HUDEP-2 (cell line): ENCODE data around the gene EOMES.

Source experiments
- DNase-seq, 76 experiments: peaks; one replicate each; lab custom pipeline; 2025; ENCODE audit not compliant: unreplicated experiment in 76 of 76; lab: John Stamatoyannopoulos, UW

The EOMES gene

GRCh38 chr3:27720899-27721716, 1.0 kb downstream of the EOMES start:
- DNase-seq: no peak

GRCh38 chr3:27719314-27720003, 2.7 kb downstream of the EOMES start:
- DNase-seq: no peak

DNA sequence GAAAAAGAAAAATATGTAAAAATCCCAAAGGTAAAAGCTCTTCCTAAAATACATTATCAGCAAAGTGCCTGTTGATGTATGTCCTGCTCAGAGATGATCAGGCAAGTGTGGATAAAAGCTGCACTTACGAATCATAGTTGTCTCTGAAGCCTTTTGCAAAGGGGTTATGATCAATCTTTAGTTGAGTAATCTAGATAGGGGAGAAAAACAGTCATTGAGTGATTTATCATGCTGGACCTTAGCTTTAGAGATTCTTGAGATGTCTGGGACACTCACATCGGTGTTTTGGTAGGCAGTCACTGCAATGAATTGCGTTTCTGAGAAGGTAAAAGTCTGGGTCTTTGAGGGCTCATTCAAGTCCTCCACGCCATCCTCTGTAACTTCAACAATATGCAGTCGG, 3.7 kb downstream of the EOMES start:
- DNase-seq: no peak

GRCh38 chr3:27717200-27717852, 4.8 kb downstream of the EOMES start:
- DNase-seq: no peak

DNA sequence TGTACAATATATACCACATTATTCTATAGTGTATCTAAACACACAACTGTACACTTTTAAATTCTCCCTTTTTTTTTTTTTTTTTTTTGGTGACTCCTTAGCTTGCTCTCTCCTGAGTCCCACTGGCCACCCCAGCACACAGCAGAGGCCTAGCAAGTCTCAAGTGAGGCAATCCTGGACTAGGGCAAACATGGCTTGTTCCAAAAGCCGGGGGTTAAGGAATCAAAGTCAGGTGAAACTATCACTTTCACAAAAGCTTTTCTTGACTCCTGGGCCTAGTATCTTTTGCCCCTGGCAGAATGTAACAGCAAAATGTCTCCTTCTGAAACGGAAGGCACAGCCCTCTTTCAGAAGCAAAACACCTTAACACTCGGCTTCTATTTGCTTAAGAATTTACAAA, 5.8 kb downstream of the EOMES start:
- no peak for DNase-seq

DNA sequence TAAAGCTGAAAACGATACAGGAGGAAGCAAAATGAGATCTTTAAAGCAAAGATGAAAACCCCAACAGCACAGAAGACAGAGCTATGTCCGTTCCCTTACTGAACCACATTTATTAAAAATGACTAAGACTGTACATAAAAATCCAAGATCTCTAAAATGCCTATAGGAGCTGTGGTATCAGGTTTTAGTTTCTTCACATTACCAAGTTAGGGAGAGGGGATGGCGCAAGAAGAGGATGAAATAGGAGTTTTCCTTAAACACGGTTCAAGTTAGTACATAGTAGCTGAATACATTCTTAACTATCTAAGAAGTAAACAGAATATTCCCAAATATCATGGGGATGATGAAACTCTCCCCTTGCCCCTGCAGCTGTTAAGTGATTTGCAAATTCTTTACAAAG, 6.3 kb downstream of the EOMES start:
- DNase-seq: no peak

- DNase-seq: no peak
Observed at GRCh38 chr3:27715454-27715806, 6.7 kb downstream of the EOMES start.

DNA sequence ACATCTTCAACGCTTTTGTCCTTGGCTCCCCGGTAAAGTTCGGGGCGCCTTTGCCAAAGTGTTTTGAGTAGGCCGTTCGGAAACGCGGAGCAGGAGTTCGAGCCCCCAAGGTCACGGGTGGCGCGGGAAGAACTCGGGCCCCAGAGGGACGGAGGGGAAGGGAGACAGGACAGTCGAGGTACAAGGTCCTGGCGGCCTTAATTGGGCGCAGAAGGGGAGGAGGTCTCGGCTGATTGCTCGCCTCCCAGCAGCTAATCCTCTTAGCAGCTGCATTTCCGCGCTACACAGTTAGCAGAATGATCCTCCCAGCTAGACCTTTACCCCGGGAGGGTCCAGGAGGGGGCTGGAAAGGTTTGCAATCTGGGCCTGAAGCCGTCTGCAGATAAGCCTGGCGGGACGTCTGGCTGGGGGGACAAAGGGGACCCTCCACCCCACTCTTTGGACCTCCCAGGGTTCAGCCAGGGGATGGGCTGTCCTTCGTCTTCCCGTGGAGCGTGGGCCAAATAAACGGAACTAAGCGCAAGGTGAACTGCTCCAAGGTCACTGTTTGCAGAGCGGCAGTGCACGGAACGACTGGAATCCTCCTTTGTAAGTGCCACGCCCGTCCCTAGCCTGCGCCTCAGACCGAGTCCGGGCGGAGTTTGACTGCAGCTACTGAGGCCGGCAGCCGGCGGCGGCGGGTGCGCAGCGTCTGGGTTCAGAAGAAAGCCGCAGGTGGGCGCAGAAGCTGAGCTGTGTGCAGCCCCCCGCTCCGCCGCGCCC, 7.2 kb downstream of the EOMES start:
- peak in 2 of 76 experiments; percentile 7 to 14 for DNase-seq

GRCh38 chr3:27714146-27714526, 8.0 kb downstream of the EOMES start:
- DNase-seq: no peak

GRCh38 chr3:27713435-27714145, 8.5 kb downstream of the EOMES start:
- DNase-seq: no peak

- DNase-seq: no peak
Observed at GRCh38 chr3:27713078-27713423, 9.1 kb downstream of the EOMES start.

DNA sequence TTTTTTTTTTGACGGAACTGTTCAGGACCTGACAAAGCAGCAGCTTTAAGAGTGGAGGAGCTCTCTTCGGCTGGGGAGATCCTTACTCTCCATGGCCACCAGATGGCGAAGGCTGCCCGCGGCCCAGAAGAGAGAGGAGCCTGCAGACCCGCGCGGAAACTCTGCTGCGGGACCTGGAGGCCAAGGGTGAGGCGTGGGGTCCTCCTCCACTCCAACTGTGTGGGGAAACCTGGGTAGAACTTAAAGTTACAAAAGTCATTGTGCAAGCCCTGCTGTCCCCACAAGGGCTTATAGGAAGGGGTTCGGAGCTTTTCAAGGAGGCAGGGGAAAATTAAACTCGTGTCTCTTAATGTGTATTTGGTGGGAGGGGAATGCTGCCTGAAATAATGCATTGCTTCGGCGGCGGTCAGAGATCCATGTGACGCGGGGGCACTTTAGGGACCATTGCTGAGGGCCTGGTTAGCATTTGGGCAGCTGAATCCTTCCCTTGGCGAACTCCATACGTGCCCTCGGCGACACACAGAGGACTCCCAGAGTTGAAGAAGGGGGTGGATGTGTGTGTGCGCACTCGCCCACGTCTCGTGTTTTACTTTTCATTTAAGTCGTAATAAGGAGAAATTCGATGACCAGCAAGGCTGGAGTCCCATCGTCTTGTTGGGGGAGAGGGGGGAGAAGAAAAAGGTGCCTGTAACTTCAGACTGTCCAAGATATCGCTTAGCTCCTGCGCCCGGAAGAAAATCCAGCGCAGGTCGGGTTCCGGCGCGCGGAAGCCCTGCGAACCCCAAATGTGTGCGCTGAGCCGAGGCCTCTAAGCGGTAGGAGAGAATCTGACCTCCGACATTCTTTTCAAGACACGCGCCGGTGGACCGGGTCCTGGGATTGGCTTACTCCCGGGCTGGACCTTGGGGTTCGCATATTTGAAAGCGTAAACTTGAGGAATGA, 9.7 kb downstream of the EOMES start:
- peak in 53 of 76 experiments; percentile 1 to 57 (median 23) for DNase-seq

DNA sequence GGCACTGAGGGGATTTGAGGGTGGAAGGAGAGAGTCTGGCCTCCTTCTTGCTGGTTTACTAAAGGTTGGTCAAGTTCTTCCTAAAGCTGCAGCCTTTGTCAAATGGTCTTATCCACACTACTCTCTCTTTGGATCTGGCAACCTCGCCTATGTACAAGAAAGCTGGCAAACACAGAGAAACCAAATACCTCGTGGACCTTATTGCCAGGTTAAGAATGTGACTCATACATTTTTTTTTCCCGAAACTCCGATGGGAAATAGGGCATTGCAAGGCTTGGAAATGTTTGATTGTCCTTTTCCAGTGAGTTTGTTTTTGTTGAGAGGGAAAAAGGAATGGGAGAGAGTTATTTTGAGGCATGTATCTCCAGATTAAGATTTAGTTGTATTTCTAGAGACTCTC, 13.9 kb downstream of the EOMES start:
- no peak for DNase-seq

DNA sequence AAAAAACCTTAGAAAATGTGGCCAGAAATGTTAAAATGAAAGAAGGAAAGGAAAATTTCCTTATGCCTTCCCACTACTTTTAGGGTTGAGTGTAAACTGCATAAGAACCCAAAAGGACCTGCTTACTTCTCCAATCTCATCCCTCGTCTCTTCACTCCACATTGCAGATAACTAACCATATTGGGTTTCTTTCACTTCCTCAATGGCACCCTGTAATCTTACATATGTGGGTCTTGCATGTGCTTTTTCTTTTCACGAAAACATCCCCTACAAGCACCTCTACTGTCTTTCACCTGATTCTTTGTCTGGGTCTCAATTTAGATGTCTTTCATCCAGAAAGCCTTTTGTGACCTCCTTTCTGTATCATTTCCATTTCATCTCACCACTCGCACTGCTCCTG, 23.1 kb downstream of the EOMES start:
- DNase-seq: no peak

DNA sequence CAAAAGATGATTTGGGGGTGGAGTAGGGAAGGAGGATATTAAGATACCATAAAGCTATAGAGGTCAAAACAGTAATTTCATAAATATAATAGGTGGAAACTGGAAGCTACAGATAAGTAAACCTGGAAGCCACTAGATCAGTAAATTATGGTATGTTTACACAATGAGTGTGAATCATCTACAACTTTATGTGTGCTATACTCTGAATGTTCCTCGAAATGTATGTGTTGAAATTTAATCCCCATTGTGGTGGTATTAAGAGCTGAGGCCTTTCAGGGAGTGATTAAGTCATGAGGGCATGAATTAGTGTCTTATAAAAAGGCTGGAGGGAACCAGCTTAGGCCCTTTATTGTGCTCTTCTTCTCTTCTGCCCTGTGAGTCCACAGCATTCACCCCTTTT, 25.2 kb downstream of the EOMES start:
- no peak for DNase-seq

DNA sequence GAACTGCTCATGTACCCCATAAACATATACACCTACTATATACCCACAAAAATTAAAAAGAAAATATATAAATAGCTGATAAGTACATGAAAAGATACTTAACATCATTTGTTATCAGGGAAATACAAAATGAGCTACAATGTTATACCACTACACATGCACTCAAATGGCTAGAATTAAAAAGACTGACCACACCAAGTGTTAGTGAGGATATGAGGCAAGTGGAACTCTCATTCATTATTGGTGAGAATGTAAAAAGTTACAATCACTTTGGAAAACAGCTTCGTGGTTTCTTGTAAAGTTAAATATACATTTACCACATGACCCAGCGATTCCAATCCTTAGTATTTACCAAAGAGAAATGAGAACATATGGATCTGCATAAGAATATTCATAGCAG, 26.5 kb downstream of the EOMES start:
- DNase-seq: no peak

DNA sequence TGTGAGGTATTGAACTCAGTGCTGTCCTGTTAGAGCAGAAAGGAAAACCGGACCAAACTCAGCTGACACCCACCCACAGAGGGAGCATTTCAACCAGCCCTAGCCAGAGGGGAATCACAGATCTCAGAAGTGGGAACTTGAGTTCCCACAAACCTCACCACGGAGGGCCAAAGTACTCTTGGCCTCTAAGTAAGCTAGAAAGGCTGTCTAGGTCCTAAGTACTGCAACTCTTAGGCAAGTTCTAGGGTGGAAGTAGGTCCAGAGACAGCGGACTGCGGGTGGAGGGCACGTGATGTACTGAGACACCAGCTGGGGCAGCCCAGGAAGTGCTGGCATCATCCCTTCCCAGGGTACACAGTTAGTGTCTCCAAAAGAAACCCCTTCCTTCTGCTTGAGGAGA, 34.1 kb downstream of the EOMES start:
- no peak for DNase-seq

DNA sequence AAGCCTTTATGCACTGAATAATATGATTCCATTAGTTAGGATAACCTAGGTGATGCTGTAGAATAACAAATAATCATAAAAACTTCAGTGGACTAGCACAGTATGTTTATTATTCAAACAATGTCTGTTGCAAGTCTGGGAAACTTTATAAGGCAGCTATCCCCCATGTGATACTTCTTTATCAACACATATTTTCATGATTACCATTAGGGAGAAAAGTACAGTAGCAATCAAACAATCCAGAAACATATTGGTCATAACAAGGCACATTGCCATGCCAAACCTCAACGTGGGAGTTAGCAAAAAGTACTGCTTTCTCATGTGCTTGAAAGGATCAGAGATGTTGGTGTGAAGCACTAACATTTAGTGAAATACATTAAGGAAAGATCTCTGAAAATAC, 35.5 kb downstream of the EOMES start:
- DNase-seq: no peak

DNA sequence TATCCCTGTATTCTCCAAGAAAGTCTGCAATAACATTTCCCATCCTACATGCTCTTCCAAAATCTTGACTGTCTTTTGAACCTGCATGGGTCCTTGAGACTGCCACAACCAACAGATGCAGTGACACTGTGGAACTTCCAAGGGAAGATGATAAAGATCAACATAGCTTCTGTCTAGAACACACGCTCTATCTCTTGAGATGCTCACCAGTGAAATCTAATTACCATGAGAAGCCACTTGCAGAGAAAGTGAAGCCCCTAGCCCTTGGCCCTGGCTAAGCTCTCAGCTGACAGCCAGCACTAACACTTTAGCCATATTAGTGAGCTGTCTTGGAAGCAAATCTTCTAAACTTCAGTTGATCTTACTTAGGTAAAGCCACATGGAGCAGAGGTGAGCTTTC, 36.6 kb downstream of the EOMES start:
- no peak for DNase-seq

- DNase-seq: no peak
Observed at GRCh38 chr3:27684302-27684701, 37.8 kb downstream of the EOMES start.
